ENCODE results near the gene ANKRD39.

DNA sequence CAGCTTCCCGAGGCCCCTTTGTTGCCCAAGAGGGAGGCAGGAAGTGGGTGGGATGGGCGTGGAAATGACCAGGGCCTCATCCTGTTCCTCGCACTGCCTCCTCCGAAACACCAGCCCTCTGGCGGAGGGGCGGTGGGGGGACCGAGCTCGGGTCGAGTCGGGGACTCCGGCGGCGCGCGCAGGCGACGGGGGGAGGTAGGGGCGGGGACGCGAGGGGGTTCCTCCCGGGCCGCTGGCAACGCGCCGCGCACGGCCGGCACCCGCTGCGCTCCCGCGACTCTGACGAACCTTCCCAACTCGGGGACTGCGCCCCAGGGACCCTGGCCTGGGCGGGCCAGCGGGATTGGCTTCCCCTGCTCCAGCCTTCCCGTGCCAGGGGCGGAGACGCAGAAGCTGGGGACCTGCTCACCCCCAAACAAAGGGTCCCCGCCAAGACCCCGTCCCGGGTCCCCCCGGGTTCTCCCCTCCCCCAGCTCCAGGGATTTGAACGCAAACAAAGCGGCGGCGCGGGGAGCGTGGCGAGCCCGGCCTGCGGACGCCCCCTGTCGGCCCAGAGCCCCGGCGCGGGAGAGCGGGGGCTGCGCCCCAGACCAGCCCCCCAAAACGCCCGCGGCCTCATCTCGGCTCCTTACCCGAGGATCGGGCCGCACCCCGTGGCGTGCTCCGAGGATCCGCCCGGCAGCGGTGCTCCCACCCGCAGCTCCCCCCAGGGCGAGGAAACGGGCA lies 10.9 kb upstream of the ANKRD39 start:
- TF ChIP-seq EZH2phosphoT487 (IDR thresholded peaks at IDR 0.05; ENCODE audit: unreplicated experiment), result no peak
- TF ChIP-seq, protein P1, sequence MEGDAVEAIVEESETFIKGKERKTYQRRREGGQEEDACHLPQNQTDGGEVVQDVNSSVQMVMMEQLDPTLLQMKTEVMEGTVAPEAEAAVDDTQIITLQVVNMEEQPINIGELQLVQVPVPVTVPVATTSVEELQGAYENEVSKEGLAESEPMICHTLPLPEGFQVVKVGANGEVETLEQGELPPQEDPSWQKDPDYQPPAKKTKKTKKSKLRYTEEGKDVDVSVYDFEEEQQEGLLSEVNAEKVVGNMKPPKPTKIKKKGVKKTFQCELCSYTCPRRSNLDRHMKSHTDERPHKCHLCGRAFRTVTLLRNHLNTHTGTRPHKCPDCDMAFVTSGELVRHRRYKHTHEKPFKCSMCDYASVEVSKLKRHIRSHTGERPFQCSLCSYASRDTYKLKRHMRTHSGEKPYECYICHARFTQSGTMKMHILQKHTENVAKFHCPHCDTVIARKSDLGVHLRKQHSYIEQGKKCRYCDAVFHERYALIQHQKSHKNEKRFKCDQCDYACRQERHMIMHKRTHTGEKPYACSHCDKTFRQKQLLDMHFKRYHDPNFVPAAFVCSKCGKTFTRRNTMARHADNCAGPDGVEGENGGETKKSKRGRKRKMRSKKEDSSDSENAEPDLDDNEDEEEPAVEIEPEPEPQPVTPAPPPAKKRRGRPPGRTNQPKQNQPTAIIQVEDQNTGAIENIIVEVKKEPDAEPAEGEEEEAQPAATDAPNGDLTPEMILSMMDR (conservative IDR thresholded peaks at IDR 0.05; ENCODE audit: low read depth in 2 of 2), result peak; percentile 49 to 58
- TF ChIP-seq ZNF331 (CRISPR knock-in tag; IDR thresholded peaks at IDR 0.05; ENCODE audit: low read depth), result no peak
- no peak for TF ChIP-seq STAT1 (IDR thresholded peaks at IDR 0.05; ENCODE audit: unreplicated experiment)
- no peak for TF ChIP-seq JUNB (IDR thresholded peaks at IDR 0.05; ENCODE audit: unreplicated experiment)
- no peak for TF ChIP-seq EZH2 (IDR thresholded peaks at IDR 0.05; ENCODE audit: low read depth, unreplicated experiment)
- peak; percentile 87 for TF ChIP-seq POLR2AphosphoS5 (IDR thresholded peaks at IDR 0.05; ENCODE audit: low read depth)
- TF ChIP-seq, protein P2, sequence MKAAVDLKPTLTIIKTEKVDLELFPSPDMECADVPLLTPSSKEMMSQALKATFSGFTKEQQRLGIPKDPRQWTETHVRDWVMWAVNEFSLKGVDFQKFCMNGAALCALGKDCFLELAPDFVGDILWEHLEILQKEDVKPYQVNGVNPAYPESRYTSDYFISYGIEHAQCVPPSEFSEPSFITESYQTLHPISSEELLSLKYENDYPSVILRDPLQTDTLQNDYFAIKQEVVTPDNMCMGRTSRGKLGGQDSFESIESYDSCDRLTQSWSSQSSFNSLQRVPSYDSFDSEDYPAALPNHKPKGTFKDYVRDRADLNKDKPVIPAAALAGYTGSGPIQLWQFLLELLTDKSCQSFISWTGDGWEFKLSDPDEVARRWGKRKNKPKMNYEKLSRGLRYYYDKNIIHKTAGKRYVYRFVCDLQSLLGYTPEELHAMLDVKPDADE (IDR thresholded peaks at IDR 0.05), result 0 out of 2 replicates have a peak, but pooled peaks have one; percentile 23
- TF ChIP-seq, protein P3, sequence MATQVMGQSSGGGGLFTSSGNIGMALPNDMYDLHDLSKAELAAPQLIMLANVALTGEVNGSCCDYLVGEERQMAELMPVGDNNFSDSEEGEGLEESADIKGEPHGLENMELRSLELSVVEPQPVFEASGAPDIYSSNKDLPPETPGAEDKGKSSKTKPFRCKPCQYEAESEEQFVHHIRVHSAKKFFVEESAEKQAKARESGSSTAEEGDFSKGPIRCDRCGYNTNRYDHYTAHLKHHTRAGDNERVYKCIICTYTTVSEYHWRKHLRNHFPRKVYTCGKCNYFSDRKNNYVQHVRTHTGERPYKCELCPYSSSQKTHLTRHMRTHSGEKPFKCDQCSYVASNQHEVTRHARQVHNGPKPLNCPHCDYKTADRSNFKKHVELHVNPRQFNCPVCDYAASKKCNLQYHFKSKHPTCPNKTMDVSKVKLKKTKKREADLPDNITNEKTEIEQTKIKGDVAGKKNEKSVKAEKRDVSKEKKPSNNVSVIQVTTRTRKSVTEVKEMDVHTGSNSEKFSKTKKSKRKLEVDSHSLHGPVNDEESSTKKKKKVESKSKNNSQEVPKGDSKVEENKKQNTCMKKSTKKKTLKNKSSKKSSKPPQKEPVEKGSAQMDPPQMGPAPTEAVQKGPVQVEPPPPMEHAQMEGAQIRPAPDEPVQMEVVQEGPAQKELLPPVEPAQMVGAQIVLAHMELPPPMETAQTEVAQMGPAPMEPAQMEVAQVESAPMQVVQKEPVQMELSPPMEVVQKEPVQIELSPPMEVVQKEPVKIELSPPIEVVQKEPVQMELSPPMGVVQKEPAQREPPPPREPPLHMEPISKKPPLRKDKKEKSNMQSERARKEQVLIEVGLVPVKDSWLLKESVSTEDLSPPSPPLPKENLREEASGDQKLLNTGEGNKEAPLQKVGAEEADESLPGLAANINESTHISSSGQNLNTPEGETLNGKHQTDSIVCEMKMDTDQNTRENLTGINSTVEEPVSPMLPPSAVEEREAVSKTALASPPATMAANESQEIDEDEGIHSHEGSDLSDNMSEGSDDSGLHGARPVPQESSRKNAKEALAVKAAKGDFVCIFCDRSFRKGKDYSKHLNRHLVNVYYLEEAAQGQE (IDR thresholded peaks at IDR 0.05; ENCODE audit: unreplicated experiment), result no peak
- no peak for TF ChIP-seq ZNF114 (CRISPR knock-in tag; IDR thresholded peaks at IDR 0.05)

All from GM23338 (cell line).